Stimulated activated CD8-positive, alpha-beta memory T cell treated with anti-CD3 and anti-CD28 coated beads, Interleukin-7, amount 100 ng/mL, for 48 hours (primary cell): ENCODE measurements around the gene LRMDA.

Experiments
- DNase-seq, 2 donors: peaks; one replicate each; pipeline ENCODE4 v3.0.0-alpha.2; 2020; ENCODE audit warnings: low read depth in 1 of 2; ENCODE audit errors: extremely low read depth in 1 of 2

Gene LRMDA

GRCh38 chr10:75803121-75803520, 371.7 kb downstream of the LRMDA start:
- DNase-seq, result no peak

DNA sequence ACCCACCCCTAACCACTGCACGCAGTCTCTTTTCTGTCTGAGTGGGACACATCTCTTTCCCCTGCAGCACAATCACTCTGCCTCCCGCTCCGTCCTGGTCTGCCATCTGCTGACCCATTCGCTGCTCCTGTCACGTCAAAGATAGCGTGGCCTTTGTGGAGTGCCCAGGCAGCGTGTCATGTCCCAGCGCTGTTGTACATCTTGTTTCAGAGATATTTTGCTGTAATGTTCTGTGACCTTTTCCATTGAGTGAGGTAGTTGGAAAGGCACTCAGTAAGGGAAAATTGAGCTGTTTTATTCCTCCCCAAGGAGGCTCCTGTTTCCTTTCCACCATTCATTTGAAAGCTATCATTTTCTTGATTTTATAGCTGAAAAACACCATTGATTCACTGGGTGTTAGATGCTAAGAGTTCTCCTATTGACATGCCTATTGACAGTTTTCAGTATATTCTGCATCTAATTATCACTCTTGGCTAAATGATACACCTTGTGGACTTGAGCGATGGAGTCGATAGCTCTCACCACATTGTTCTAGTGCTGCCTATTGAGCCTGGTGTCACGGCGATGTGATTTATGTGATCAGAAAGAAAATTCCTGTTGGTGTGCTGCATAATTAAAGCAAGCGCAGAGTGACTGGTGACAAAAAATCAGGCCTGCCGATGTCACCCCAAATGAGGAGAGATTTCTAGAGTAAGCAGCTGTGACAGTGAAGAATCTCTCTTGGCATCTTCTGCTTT, 372.6 kb downstream of the LRMDA start:
- no peak for DNase-seq

- no peak for DNase-seq
These were observed 374.8 kb downstream of the LRMDA start for GRCh38 chr10:75806186-75806585.

DNA sequence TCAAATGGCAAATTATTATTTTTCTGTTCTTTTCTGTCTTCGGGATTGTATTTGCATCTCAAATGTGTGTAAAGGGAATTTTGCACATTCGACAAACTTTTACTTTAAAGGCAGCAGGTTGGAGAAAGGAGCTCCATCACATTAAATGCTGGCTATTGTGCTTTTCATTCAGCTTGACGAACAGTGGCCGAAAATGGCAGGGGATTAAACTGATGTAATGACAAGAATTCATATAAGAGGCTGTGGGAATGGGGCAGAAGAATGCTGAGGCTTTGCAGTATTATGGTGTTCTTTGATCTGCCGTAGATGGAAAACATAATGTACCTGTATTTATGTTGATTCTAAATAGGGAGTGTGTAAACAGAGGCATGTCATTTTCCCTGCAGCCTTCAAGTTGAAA, 376.0 kb downstream of the LRMDA start:
- DNase-seq, result no peak

GRCh38 chr10:75809003-75809402, 377.6 kb downstream of the LRMDA start:
- DNase-seq, result no peak

DNA sequence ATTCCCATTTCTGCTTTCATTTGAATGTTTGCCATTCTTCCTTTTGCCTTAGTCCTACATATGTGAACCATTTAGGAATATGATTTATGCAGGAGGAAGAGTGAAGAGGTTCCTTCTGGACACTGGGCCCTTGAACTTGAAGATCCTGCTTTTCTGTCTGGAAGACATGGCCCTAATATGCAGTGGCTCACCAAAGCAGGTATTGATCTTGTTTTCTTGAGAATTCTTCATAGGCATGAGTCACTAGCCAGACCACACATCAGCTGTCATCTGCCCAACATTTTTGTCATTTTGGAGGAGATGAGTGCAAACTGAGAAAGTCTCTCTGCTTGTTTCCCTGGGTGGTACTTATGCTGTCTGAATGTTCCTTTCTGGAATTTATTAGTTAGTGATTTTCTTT, 382.6 kb downstream of the LRMDA start:
- DNase-seq, result no peak

DNA sequence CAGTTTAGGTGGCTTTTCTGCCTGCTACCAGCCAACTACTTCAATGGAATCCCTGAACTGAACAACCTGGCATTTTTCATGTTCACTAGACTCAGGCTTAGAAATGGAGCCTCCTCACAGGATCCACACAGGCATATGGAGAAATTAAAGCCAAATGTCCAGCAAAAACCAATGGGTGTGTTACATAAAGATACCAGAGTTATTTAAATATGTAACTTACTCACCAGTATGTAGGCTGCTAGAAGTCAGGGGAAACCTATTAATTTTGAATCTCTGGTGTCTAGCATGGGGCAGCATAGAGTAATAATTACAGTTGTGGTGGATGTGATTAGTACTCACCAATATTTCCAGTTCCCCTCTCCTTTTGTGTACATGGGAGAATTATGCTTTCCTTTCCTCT, 383.6 kb downstream of the LRMDA start:
- no peak for DNase-seq

- no peak for DNase-seq
These were observed 385.8 kb downstream of the LRMDA start for GRCh38 chr10:75817198-75817597.

DNA sequence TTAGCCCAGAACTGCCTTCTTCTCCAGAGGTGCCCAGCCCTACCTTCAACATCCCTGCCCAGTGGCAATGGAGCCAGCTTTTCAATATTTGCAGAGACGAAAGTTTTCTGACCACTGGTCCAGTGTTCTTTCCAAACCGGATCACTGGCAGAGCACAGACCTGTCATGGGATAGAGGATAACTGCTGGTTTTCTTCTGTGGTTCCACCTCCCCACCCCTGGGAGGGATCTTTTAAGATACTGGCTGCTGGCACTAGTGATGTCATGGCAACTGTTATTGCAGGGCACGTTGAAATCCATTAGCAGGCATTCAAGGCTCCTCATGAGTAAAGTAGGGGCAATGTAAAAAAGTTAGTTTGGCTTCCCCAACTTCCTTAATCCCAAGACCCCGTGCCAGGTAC, 387.1 kb downstream of the LRMDA start:
- no peak for DNase-seq

DNA sequence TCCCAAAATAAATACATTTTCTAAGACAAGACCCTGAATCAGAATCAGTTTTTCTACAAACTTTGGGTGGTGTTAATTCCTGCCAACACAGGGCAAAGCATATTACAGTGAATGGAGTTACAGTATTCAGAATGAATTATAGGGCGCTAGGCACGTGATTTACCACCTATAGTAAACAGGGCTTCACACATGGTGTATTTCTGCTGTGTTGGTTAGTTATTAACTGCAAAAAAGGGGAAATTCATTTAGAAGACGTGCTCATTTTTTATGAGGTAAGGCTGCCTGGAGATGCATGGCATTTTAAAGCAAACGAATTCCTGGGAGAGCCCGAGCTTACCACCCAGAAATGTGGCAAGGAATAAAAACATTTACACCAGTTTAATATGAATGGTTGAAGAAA, 393.8 kb downstream of the LRMDA start:
- no peak for DNase-seq

- no peak for DNase-seq
These were observed 394.2 kb downstream of the LRMDA start for GRCh38 chr10:75825661-75826060.

DNA sequence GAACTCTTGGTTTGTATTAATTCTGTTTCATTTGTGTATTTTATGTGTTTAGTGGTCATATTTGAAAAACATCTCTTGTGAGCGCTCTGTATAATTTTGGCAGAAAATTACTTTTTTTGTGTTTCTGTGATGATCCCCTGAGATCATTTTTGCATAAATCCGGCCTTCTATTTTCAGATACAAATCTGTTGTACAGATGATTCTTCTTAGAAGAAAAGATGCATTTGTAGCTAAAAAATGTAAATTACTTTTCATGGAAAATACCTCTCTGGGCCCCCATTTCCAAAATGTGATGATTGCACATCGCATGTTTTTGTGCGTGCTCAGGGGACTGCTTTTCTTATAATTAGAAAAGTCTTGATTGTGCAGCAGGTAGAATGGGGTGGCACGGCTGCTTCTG, 395.4 kb downstream of the LRMDA start:
- no peak for DNase-seq

DNA sequence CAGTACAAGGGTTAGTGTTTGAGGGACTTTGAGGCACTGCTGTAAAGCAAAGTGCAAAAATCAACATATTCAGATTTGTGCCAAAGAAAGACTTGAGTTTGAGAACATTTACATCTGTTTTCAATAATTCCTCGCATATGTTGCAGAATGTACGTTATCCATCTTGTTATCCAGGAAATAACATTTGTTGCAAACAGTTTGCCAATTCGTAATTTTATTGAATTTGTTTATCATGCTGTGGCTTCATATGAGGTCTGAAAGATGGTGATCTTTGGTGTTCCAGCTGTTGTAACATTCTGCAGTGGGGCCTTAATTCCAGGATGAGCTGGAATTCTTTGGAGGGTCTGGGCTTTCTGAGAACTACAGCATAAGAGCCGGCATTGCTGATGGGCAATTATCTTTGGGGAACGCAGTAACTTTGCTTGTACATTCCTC, 396.2 kb downstream of the LRMDA start:
- DNase-seq, result no peak

- no peak for DNase-seq
These were observed 397.0 kb downstream of the LRMDA start for GRCh38 chr10:75828413-75828812.

GRCh38 chr10:75836064-75836463, 404.6 kb downstream of the LRMDA start:
- no peak for DNase-seq

- no peak for DNase-seq
These were observed 407.1 kb downstream of the LRMDA start for GRCh38 chr10:75838486-75838885.

- DNase-seq, result no peak
These were observed 407.6 kb downstream of the LRMDA start for GRCh38 chr10:75839020-75839419.

- no peak for DNase-seq
These were observed 409.8 kb downstream of the LRMDA start for GRCh38 chr10:75841266-75841665.

- DNase-seq, result no peak
These were observed 413.9 kb downstream of the LRMDA start for GRCh38 chr10:75845176-75845947.

DNA sequence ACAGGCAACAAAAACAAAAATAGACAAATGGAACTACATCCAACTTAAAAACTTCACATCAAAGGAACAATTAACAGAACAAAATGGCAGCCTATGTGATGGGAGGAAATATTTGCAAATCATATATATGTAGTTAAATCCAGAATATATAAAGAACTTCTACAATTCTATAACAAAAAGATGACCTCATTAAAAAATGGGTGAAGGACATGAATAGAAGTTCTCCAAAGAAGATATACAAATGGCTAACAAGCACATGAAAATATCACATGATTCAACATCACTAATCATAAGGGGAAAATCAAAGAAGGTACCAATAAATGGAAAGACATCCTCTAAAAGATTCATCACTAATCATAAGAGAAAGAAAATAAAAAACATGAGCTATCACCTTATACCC, 416.1 kb downstream of the LRMDA start:
- DNase-seq, result no peak

DNA sequence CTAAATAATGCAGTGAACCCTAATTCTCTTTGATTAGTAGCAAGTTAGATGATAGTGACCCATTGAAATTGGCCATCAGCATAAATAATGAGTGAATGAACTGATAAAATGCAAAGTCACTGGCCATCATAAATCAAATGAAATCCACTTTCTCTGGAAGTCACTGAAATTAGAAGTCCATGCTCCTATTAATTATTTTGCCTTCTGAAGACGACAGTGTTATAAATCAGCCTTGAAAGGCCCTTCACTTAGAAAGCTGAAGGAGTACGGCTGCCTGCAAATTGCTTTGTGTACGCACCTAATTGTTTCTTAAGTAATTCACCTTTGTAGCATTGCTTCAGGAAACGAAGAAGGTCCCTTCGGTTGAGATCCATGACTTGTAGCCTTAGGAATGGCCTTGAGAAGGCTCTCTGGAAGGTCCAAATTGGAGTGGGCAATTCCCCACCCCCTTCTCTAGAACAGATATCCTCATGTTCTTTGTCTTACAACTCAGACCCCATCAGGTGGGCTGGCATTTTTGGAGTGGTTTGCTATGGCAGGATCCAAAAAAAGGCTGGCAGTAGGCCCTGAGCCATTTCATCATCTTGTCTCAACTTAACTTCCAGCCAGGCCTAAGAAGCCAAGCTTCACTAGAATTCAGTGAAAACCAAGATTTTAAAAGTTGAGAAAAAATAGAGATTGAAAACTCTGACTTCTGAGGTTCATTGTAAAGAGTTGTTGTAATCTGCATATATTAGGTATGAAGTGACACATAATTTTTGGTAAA, 420.3 kb downstream of the LRMDA start:
- no peak for DNase-seq
